Activated CD4-positive, alpha-beta T cell treated with anti-CD3 and anti-CD28 coated beads for 4 hours (primary cell): Measurements from ENCODE around the gene VSIG4.
"Not testable (repeated sequence)": the region's sequence is repeated elsewhere in the genome, so short reads cannot be mapped to it uniquely, and the experiment has no call there.

ENCODE experiments used
- DNase-seq, 2 donors: peaks; one replicate each; pipeline ENCODE4 v3.0.0-alpha.2; 2020

The VSIG4 gene

GRCh38 chrX:66005830-66006449 is 33.9 kb downstream of the VSIG4 start:
- DNase-seq = no peak

GRCh38 chrX:66004928-66005829 is 34.7 kb downstream of the VSIG4 start:
- DNase-seq = no peak

GRCh38 chrX:66002824-66003680 is 36.8 kb downstream of the VSIG4 start:
- no peak for DNase-seq

- no peak for DNase-seq
Observed at GRCh38 chrX:66001596-66001995, 38.3 kb downstream of the VSIG4 start.

GRCh38 chrX:66000628-66001272 is 39.1 kb downstream of the VSIG4 start:
- no peak for DNase-seq

GRCh38 chrX:66000178-66000577 is 39.7 kb downstream of the VSIG4 start:
- no peak for DNase-seq

- no peak for DNase-seq
Observed at GRCh38 chrX:65999563-66000148, 40.2 kb downstream of the VSIG4 start.

- DNase-seq = no peak
Observed at GRCh38 chrX:65999029-65999562, 40.8 kb downstream of the VSIG4 start.

- DNase-seq = no peak
Observed at GRCh38 chrX:65997978-65998717, 41.7 kb downstream of the VSIG4 start.

- DNase-seq = no peak
Observed at GRCh38 chrX:65994519-65995506, 45.1 kb downstream of the VSIG4 start.

- DNase-seq = no peak
Observed at GRCh38 chrX:65993915-65994460, 45.9 kb downstream of the VSIG4 start.

- DNase-seq = no peak
Observed at GRCh38 chrX:65993332-65993731, 46.5 kb downstream of the VSIG4 start.

- no peak for DNase-seq
Observed at GRCh38 chrX:65990702-65991101, 49.2 kb downstream of the VSIG4 start.

- no peak for DNase-seq
Observed at GRCh38 chrX:65987811-65988210, 52.1 kb downstream of the VSIG4 start.

- DNase-seq = peak; percentile 64 to 67
Observed at GRCh38 chrX:65985922-65986588, 53.8 kb downstream of the VSIG4 start.

GRCh38 chrX:65985211-65985610 is 54.7 kb downstream of the VSIG4 start:
- DNase-seq = no peak

GRCh38 chrX:65977161-65977560 is 62.7 kb downstream of the VSIG4 start:
- DNase-seq = not testable (repeated sequence)

- DNase-seq = no peak
Observed at GRCh38 chrX:65976161-65976560, 63.7 kb downstream of the VSIG4 start.

GRCh38 chrX:65975161-65975751 is 64.6 kb downstream of the VSIG4 start:
- DNase-seq = not testable (repeated sequence)
